MV-4-11 (cell line): ENCODE measurements around the gene SLC25A21.
A peak's percentile ranks its signal among the peaks of the same experiment; 100 is the strongest.
"Not testable (repeated sequence)": the region's sequence is repeated elsewhere in the genome, so short reads cannot be mapped to it uniquely, and the experiment has no call there.

Source experiments
- DNase-seq: peaks from one replicate; lab custom pipeline; 2025; lab: John Stamatoyannopoulos, UW

The SLC25A21 gene

DNA sequence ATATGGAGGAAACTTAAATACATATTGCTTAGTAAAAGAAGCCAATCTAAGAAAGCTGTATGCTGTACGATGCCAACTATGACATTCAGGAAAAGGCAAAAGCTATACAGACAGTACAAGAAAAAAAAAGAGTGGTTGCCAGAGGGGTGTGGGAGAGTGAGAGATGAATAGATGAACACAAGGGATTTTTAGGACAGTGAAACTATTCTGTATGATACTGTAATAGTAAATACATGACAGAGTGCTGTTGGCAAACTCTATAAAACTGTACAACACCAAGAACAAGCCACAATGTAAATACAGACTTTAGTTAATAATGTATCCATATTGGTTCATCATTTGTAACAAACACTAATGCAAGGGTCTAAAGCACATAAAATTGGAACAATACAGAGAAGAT, 14.5 kb upstream of the SLC25A21 start:
- no peak for DNase-seq

- DNase-seq = no peak
Observed at GRCh38 chr14:37185670-37186069, 13.3 kb upstream of the SLC25A21 start.

DNA sequence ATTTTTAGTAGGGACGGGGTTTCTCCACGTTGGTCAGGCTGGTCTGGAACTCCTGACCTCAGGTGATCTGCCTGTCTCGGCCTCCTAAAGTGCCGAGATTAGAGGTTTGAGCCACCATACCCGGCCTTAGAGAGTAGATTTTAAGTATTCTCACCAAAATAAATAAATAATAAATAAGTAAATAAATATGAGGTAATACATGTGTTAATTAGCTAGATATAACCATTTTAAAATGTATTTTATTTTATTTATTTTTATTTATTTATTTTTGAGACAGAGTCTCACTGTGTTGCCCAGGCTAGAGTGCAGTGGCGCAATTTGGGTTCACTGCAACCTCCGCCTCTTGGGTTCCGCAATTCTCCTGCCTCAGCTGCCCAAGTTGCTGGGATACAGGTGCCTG, 12.1 kb upstream of the SLC25A21 start:
- not testable (repeated sequence) for DNase-seq

- no peak for DNase-seq
Observed at GRCh38 chr14:37181441-37181840, 9.0 kb upstream of the SLC25A21 start.

GRCh38 chr14:37180886-37181285, 8.5 kb upstream of the SLC25A21 start:
- DNase-seq = not testable (repeated sequence)

GRCh38 chr14:37179896-37180502, 7.6 kb upstream of the SLC25A21 start:
- no peak for DNase-seq

- DNase-seq = no peak
Observed at GRCh38 chr14:37172936-37173614, 669 bp upstream of the SLC25A21 start.

GRCh38 chr14:37171678-37172023, 755 bp downstream of the SLC25A21 start:
- no peak for DNase-seq

GRCh38 chr14:37170993-37171392, 1.4 kb downstream of the SLC25A21 start:
- no peak for DNase-seq

- no peak for DNase-seq
Observed at GRCh38 chr14:37170237-37170636, 2.2 kb downstream of the SLC25A21 start.

DNA sequence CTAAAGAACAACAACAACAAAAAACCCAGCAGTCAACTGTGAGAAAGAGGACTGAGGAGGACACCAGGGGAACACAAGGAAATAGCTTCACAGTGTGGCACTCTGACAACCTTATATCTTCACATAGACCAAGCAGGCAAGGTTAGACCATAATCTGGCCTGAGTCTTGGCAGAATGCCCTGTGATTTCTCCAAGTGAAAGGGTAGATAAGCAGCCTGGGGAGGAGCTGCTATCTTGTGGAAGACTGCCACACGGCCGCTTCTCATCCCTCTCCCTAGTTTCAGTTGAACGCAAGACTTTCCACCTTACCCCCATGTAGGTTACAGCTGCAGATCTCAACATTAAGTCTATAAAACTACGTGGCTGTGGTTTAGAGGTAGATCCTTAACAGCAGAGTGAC, 3.7 kb downstream of the SLC25A21 start:
- DNase-seq = no peak

DNA sequence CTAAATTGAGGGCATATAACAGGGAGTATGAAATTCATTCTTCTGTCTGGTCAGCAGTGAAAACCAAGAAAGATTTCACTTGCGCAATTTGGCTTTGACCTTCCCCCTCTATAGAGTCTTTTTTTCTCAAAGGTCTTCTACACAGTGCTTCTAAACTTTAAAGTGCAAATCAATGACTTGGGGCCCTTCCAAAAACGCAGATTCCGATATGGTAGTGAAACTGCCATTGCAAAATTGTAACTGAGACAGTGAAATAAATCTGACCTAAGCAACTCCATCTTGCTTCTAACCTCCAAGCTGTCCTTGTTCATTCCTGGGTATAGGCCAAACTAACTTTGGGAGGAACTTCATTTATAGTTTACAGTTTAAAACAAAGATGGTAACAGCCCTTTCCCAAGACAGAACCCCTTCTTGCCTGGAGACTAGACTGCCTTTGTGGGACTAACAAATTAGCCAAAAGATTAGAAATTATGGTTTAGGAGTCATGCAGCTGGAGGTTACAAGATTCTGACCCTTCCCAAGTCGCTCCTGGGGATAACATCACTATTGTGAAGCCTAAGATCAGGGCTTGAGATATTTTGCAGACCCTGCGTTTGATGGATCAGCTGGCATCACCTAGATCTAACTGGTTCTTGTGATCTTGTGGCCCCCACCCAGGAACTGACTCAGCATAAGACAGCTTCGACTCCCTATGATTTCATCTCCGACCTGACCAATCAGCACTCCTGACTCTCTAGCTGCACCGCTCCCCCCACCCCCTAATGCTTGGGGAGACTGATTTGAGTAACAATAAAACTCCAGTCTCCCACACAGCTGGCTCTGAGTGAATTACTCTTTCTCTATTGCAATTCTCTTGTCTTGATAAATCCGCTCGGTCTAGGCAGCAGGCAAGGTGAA, 5.0 kb downstream of the SLC25A21 start:
- DNase-seq = no peak

- no peak for DNase-seq
Observed at GRCh38 chr14:37165794-37166193, 6.6 kb downstream of the SLC25A21 start.

- not testable (repeated sequence) for DNase-seq
Observed at GRCh38 chr14:37162307-37162706, 10.1 kb downstream of the SLC25A21 start.

DNA sequence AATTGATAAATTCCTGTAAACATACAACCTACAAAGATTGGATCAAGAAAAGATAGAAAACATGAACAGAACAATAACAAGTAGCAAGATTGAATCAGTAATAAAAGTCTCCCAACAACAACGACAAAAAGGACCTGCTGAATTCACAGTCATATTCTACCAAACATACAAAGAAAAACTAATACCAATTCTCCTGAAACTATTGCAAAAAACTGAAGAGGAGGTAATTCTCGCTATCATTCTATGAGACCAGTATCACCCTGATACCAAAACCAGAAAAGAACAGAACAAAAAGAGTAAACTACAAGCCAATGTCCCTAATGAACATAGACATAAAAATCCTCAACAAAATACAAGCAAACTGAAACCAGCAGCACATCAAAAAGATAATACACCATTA, 14.4 kb downstream of the SLC25A21 start:
- no peak for DNase-seq

DNA sequence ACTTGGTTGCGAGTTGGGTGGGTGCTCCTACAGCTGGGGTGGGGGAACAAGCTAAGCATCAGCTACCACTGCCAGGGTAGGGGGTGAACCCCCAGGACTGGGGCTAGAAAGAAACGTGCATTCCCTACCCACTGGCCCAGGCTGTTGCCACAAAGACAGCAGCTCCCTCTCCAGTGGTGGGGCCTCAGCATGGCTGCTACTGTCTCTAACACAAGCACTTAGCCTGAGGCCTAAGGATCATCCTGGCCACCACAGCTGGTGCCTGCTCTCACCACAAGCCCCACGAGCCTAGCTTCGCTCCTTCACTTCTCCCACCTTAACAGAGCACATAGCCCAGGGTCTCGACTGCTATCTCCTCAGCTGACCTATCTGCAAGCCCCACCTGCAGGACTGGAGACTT, 18.9 kb downstream of the SLC25A21 start:
- no peak for DNase-seq

DNA sequence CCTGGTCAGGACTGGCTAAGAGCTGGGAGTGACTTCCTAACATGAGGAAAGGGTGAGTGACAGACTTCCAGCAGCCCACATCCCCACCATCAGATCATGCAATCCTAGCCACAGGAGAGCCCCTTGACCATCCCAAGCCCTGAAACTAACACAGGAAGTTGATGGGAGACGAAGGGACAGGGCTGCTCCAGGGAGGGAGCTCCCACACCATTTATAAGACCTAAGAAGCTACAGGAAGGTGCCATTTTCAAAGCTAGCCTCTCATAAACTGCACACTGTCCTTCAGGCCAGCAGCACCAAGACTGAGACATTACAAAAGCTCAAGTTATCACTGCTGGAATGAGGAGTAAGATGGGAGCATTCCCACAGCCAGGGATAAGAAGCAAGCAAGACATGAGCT, 19.4 kb downstream of the SLC25A21 start:
- no peak for DNase-seq

- peak; percentile 50 for DNase-seq
Observed at GRCh38 chr14:37150414-37150813, 22.0 kb downstream of the SLC25A21 start.

DNA sequence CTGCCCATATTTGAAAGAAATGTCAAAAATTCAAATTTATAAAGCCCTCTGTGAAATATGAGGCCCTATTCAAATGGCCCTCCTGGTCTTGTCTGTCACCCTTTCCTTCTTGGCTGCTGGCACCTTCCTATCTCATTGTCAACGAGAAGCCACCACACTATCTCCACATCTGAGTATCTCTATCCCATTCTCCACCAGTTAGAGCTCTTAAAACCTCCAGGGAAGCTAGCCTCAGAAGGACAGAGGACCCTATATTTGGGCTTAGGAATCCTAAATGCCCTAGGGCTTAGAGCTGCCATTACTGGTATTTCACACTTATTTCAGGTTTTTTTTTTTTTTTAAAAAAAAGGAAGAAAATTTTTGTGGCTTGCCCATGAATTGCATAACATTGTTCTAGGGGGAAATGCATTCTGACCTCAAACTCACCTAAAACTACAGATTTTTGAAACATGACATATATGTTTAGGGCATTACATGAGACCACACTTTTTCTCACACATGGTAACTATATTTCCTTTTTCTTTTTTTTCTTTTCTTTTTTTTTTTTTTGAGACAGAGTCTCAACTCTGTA, 25.0 kb downstream of the SLC25A21 start:
- peak; percentile 87 for DNase-seq

- not testable (repeated sequence) for DNase-seq
Observed at GRCh38 chr14:37146438-37146837, 26.0 kb downstream of the SLC25A21 start.

DNA sequence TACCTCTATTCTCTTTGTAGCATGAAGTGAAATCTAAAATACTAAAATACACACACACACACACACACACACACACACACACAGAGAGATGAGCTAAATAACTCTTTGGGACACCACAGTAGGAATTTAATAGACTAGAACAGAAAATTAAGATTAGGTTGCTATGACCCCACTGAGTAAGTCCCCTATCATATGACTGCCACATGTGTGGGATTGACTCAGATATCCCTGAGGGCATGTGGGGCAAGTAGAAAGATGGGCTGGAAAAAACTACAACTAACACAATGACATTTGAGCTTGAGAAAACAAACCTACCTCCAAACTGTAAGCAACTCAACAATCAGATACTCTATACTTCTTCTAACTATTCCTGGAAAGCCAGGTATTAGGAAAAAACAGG, 27.0 kb downstream of the SLC25A21 start:
- DNase-seq = no peak

- DNase-seq = no peak
Observed at GRCh38 chr14:37144729-37145363, 27.6 kb downstream of the SLC25A21 start.
